Upper lobe of right lung (tissue), 1 donor: Measurements from ENCODE around the gene NTM. TPM values are rescaled to one million over a fixed set of nuclear protein-coding genes. Genes with fewer than 3 reads are reported as not detected.

Experiments
- ATAC-seq: fragments of 200-7000 bp; cut with Tn5 transposase; one replicate; pipeline ENCODE4 v1.9.1; 2020; ENCODE audit warnings: mild to moderate bottlenecking, moderate library complexity
- DNase-seq: peaks from one replicate; pipeline ENCODE4 v3.0.0-alpha.2; 2020
- H3K27ac ChIP-seq: fragments of 200-600 bp; one replicate; pipeline ENCODE4 v1.8.0; 2022
- H3K27me3 ChIP-seq: fragments of 200-600 bp; one replicate; pipeline ENCODE4 v1.8.0; 2022; ENCODE audit warnings: mild to moderate bottlenecking
- H3K36me3 ChIP-seq: fragments of 200-600 bp; one replicate; pipeline ENCODE4 v1.8.0; 2022
- H3K4me1 ChIP-seq: fragments of 200-600 bp; one replicate; pipeline ENCODE4 v1.8.0; 2022
- H3K4me3 ChIP-seq: fragments of 200-600 bp; one replicate; pipeline ENCODE4 v1.8.0; 2022; ENCODE audit warnings: mild to moderate bottlenecking
- H3K9me3 ChIP-seq: fragments of 200-600 bp; one replicate; pipeline ENCODE4 v1.8.0; 2022
- CTCF ChIP-seq: fragments of 200-600 bp; IDR thresholded peaks from one replicate; pipeline ENCODE4 v1.8.0; 2022; ENCODE audit warnings: antibody characterized with exemption
- intact Hi-C: fragments of 100-400 bp; cut with DNase I; formaldehyde crosslinking; loops from one replicate; pipeline ENCODE4 v1.11.0; 2022
- total RNA-seq: library from RNA; stranded (reverse); fragmentation: NEBNext Ultra II Directional; extraction: Animal tissue kit (Norgen Biotek cat#: 25700); gene quantifications from one replicate; pipeline ENCODE4 v1.2.1, GENCODE V29; 2021
- donor health status: DM: no; HTN: yes; CAD: no; lungs with severe emphysema.

Gene NTM
- total RNA-seq, 1 donor from 2014 or later = 3.7 TPM

GRCh38 chr11:132030896-132031295 lies 660.5 kb downstream of the NTM start:
- H3K36me3 ChIP-seq = no peaks in the 10 kb centered on the region
- DNase-seq (no peak), ATAC-seq (no peak)
- no peaks in the 10 kb centered on the region for H3K9me3 ChIP-seq
- no peaks in the 10 kb centered on the region for H3K27me3 ChIP-seq
- no peak overlapping the region for H3K4me3 ChIP-seq
- H3K4me1 ChIP-seq = no peaks in the 10 kb centered on the region
- no peak for TF ChIP-seq CTCF
- H3K27ac ChIP-seq = no peak overlapping the region
- intact Hi-C loops = no loop called here

- DNase-seq (no peak), ATAC-seq (no peak)
- intact Hi-C loops = no loop called here
- Histone ChIP-seq H3K27me3 (no peaks in the 10 kb centered on the region), H3K4me3 (no peak overlapping the region), H3K36me3 (no peaks in the 10 kb centered on the region), H3K9me3 (no peaks in the 10 kb centered on the region), H3K27ac (no peak overlapping the region), H3K4me1 (no peaks in the 10 kb centered on the region)
- TF ChIP-seq CTCF = no peak
Observed at GRCh38 chr11:132032555-132032954, 662.1 kb downstream of the NTM start.

GRCh38 chr11:132033051-132033450 lies 662.6 kb downstream of the NTM start:
- Histone ChIP-seq H3K9me3 (no peaks in the 10 kb centered on the region), H3K4me1 (no peaks in the 10 kb centered on the region), H3K36me3 (no peaks in the 10 kb centered on the region), H3K27me3 (no peaks in the 10 kb centered on the region), H3K4me3 (no peak overlapping the region), H3K27ac (no peak overlapping the region)
- intact Hi-C loops = no loop called here
- TF ChIP-seq CTCF = no peak
- DNase-seq (no peak), ATAC-seq (no peak)

DNA sequence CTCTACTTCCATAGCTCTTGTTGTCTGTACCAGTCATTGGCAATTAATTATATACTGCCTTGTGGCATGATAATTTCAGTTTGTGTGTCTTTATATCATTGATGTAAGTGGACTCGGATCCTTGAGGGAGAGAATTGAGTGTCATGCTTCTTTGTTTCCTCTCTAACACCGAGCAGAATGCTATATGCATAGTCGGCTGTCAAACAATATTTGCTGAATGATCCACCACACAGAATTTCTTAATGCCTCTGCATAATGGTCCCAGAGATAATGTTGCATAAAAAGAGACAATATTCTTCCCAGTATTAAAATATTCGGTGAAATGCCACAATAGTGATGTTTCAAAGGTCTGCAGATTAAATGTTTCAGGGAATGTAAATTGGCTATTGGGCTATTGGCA lies 664.8 kb downstream of the NTM start:
- intact Hi-C loops = no loop called here
- TF ChIP-seq CTCF = no peak
- DNase-seq = no peak
- Histone ChIP-seq H3K4me3 (no peak overlapping the region), H3K27me3 (no peaks in the 10 kb centered on the region), H3K27ac (no peak overlapping the region), H3K36me3 (no peaks in the 10 kb centered on the region), H3K4me1 (no peaks in the 10 kb centered on the region), H3K9me3 (no peaks in the 10 kb centered on the region)
- ATAC-seq = no peak

GRCh38 chr11:132035766-132036165 lies 665.4 kb downstream of the NTM start:
- Histone ChIP-seq H3K27me3 (no peaks in the 10 kb centered on the region), H3K27ac (no peak overlapping the region), H3K36me3 (no peaks in the 10 kb centered on the region), H3K9me3 (no peaks in the 10 kb centered on the region), H3K4me1 (no peaks in the 10 kb centered on the region), H3K4me3 (no peak overlapping the region)
- DNase-seq (no peak), ATAC-seq (no peak)
- no peak for TF ChIP-seq CTCF
- intact Hi-C loops = no loop called here

DNA sequence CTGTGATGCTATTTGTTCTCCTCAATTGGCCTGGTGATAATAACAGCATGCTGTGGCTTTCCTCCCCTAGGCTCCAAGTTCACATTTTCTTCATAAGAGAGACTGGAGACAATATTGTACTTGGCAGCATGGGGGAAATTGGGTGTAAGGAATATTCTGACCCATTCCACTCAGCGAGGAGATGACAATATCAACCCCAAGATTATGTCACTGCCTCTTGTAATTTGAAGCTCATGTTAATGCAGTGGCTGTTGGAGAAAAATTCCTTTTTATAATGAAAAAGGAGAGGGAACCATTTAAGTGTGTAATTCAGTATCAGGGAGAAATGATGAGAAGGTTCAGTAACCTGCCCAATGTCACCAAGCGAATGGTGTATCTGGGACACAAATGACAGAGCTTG lies 665.8 kb downstream of the NTM start:
- no peaks in the 10 kb centered on the region for H3K27me3 ChIP-seq

More for the DNA sequence above, 665.8 kb downstream of the NTM start:
- H3K9me3 ChIP-seq = no peaks in the 10 kb centered on the region
- intact Hi-C loops = no loop called here
- H3K36me3 ChIP-seq = no peaks in the 10 kb centered on the region
- H3K4me3 ChIP-seq = no peak overlapping the region
- no peaks in the 10 kb centered on the region for H3K4me1 ChIP-seq
- no peak for DNase-seq
- no peak for TF ChIP-seq CTCF
- no peak overlapping the region for H3K27ac ChIP-seq
- no peak for ATAC-seq
